Endothelial cell of umbilical vein (primary cell): ENCODE data around the gene SLC38A1.

Source experiments
- CTCF ChIP-seq, 2 donors: IDR thresholded peaks; 1 replicate in 1 of 2; 2 replicates in 1 of 2; pipeline ENCODE4 v1.5.1; 2011; ENCODE audit warnings: low read length in 2 of 2, mild to moderate bottlenecking in 2 of 2, moderate library complexity in 2 of 2, control low read depth in 1 of 2, inconsistent platforms in 1 of 2, low read depth in 1 of 2; ENCODE audit not compliant: insufficient read depth in 1 of 2; ENCODE audit errors: extremely low read depth in 1 of 2
- EZH2 ChIP-seq: IDR thresholded peaks from 2 replicates; pipeline ENCODE4 v1.6.1; 2012; ENCODE audit warnings: borderline replicate concordance, low read depth, mild to moderate bottlenecking, moderate library complexity, low read length, inconsistent platforms; ENCODE audit not compliant: severe bottlenecking
- FOS ChIP-seq: IDR thresholded peaks from 2 replicates; pipeline ENCODE4 v1.6.1; 2011; ENCODE audit warnings: mild to moderate bottlenecking, low read length, moderate library complexity, borderline replicate concordance; ENCODE audit not compliant: insufficient read depth
- GATA2 ChIP-seq: IDR thresholded peaks from 2 replicates; pipeline ENCODE4 v1.7.0; 2011; ENCODE audit warnings: low read depth, mild to moderate bottlenecking, moderate library complexity, mixed read lengths, low read length; ENCODE audit not compliant: insufficient read length, insufficient read depth
- MAX ChIP-seq: IDR thresholded peaks from 2 replicates; pipeline ENCODE4 v1.6.1; 2011; ENCODE audit not compliant: insufficient read depth, insufficient read length
- MYC ChIP-seq: IDR thresholded peaks from one replicate; pipeline ENCODE4 v1.6.1; 2011; ENCODE audit warnings: mild to moderate bottlenecking, low read depth, low read length
- POLR2A ChIP-seq: IDR thresholded peaks from 2 replicates; pipeline ENCODE4 v1.6.1; 2012; ENCODE audit warnings: low read depth, mild to moderate bottlenecking, control low read depth, low read length
- POLR2AphosphoS5 ChIP-seq: IDR thresholded peaks from 2 replicates; pipeline ENCODE4 v1.6.1; 2012; ENCODE audit warnings: low read depth, mild to moderate bottlenecking, control low read depth, low read length, moderate library complexity; ENCODE audit not compliant: insufficient read depth

GRCh38 chr12:46240436-46240835 lies 28.4 kb downstream of the SLC38A1 start:
- TF ChIP-seq POLR2A (no peak), EZH2 (no peak), CTCF (IDR thresholded peaks at IDR 0.05; ENCODE audit: extremely low read depth in 1 of 2, insufficient read depth in 1 of 2, low read depth in 1 of 2, low read length in 2 of 2) (no peak), MYC (no peak), POLR2AphosphoS5 (no peak), MAX (no peak), FOS (no peak), GATA2 (no peak)
